Gastroesophageal sphincter (tissue), 4 donors: ENCODE results near the gene HMOX1. TPM values are rescaled to one million over a fixed set of nuclear protein-coding genes. Genes with fewer than 3 reads are reported as not detected.
A peak's percentile ranks its signal among the peaks of the same experiment; 100 is the strongest.

Experiments used
- ATAC-seq: fragments of 150-250 bp; one replicate; pipeline ENCODE4 v1.9.1; 2016; ENCODE audit warnings: mild to moderate bottlenecking, moderate library complexity
- H3K27ac ChIP-seq, 4 donors: fragments of 200-600 bp; sonication (generic) in 3 of 4; 1 replicate in 3 of 4; 2 replicates in 1 of 4; pipeline ENCODE4 v1.5.1; 2016 to 2019
- H3K27me3 ChIP-seq: fragments of 200-600 bp; sonication (generic); one replicate; pipeline ENCODE4 v1.5.1; 2019
- H3K36me3 ChIP-seq, 2 donors: fragments of 200-600 bp; sonication (generic); one replicate each; pipeline ENCODE4 v1.5.1; 2019; ENCODE audit warnings: control low read depth in 1 of 2
- H3K4me1 ChIP-seq, 3 donors: fragments of 200-600 bp; sonication (generic); 1 replicate in 2 of 3; 2 replicates in 1 of 3; pipeline ENCODE4 v1.5.1; 2016 to 2019; ENCODE audit warnings: control low read depth in 2 of 3
- H3K4me3 ChIP-seq, 2 donors: fragments of 200-600 bp; sonication (generic); one replicate each; pipeline ENCODE4 v1.5.1; 2019; ENCODE audit warnings: mild to moderate bottlenecking in 1 of 2, moderate library complexity in 1 of 2
- H3K9me3 ChIP-seq, 3 donors: fragments of 200-600 bp; sonication (generic); one replicate each; pipeline ENCODE4 v1.5.1; 2017 to 2019; ENCODE audit warnings: control low read depth in 2 of 3
- CTCF ChIP-seq, 4 experiments: fragments of 200-600 bp in 2 of 4; fragments of 450-650 bp in 2 of 4; sonication (generic) in 1 of 4; IDR thresholded peaks; one replicate each; pipeline ENCODE4 v1.5.1; 2017 to 2019; ENCODE audit warnings: antibody characterized with exemption in 4 of 4, mild to moderate bottlenecking in 2 of 4, moderate library complexity in 2 of 4
- EP300 ChIP-seq: sonication (generic); formaldehyde crosslinking; IDR thresholded peaks from one replicate; pipeline ENCODE4 v1.6.1; 2017; ENCODE audit warnings: antibody characterized with exemption, mild to moderate bottlenecking
- POLR2A ChIP-seq, 2 donors: fragments of 450-650 bp; IDR thresholded peaks; one replicate each; pipeline ENCODE4 v1.6.1; 2017; ENCODE audit warnings: antibody characterized with exemption in 2 of 2, mild to moderate bottlenecking in 2 of 2, moderate library complexity in 1 of 2
- POLR2AphosphoS5 ChIP-seq: sonication (generic); formaldehyde crosslinking; IDR thresholded peaks from one replicate; pipeline ENCODE4 v1.6.1; 2017; ENCODE audit warnings: antibody characterized with exemption
- whole genome bisulfite sequencing, 2 donors: methylation state at CpG; one replicate each; pipeline ENCODE4 v1.1.5; 2018; ENCODE audit warnings: low coverage in 1 of 2; 5-methylcytosine and 5-hydroxymethylcytosine counted together
- total RNA-seq, 4 donors: library from RNA; depleted of rRNA; stranded (reverse); fragments of >200 nt; gene quantifications; one replicate each; pipeline ENCODE4 v1.1.0, GENCODE V29; 2016

Gene HMOX1
- total RNA-seq, result 100 to 1,000 TPM in 1 of 4 donors, 10 to 100 TPM in 2, 1 to 10 TPM in 1; 3.0 to 317 (median 12.7) TPM

GRCh38 chr22:35380537-35381423 lies at the start of gene HMOX1:
HMOX1 (plus strand) TSS chr22:35381096; CDS start chr22:35381174, 78 bp downstream.
- no peaks in the 10 kb centered on the region for H3K9me3 ChIP-seq
- no peaks in the 10 kb centered on the region for H3K27me3 ChIP-seq
- TF ChIP-seq CTCF (IDR thresholded peaks at IDR 0.05) (peak in 3 of 4 experiments; percentile 7 to 58 (median 22)), POLR2A (IDR thresholded peaks at IDR 0.05) (peak; percentile 84 to 86), EP300 (no peak), POLR2AphosphoS5 (peak; percentile 85)
- ATAC-seq, result peak; percentile 93
- peak within 1 kb of the TSS; percentile 43 to 61 for H3K4me3 ChIP-seq
- H3K36me3 ChIP-seq, result peaks cover 0 to 5% of the 10 kb centered on the region in 2 donors
- H3K4me1 ChIP-seq, result peaks cover 0 to 55% (median 22%) of the 10 kb centered on the region in 3 donors
- peak within 1 kb of the TSS; percentile 54 to 86 (median 84) for H3K27ac ChIP-seq
- WGBS, 2 donors, result 0% methylated on average over 2 of the region's 47 CpGs; no CpG with 5 or more reads in 1 of the 2 donors

- no peaks in the 10 kb centered on the region for H3K9me3 ChIP-seq
- H3K36me3 ChIP-seq, result peaks cover 0 to 100% of the 10 kb centered on the region in 2 donors
- TF ChIP-seq POLR2A (IDR thresholded peaks at IDR 0.05), result no peak
- TF ChIP-seq CTCF (IDR thresholded peaks at IDR 0.05), result no peak
- TF ChIP-seq POLR2AphosphoS5, result no peak
- no peak for TF ChIP-seq EP300
- H3K27ac ChIP-seq, result no peak overlapping the region
- no peak overlapping the region for H3K4me3 ChIP-seq
- peaks cover 0 to 6% (median 0%) of the 10 kb centered on the region in 3 donors for H3K4me1 ChIP-seq
- ATAC-seq, result no peak
- 63 to 82% methylated on average over 5 to 6 of the region's 6 CpGs for WGBS, 2 donors
- H3K27me3 ChIP-seq, result no peaks in the 10 kb centered on the region
These were observed 48.6 kb upstream of the HMOX1 start for GRCh38 chr22:35332278-35332677.

- peaks cover 0 to 6% (median 0%) of the 10 kb centered on the region in 3 donors for H3K4me1 ChIP-seq
- H3K4me3 ChIP-seq, result no peak overlapping the region
- no peaks in the 10 kb centered on the region for H3K27me3 ChIP-seq
- H3K27ac ChIP-seq, result no peak overlapping the region
- TF ChIP-seq POLR2AphosphoS5 (no peak), CTCF (IDR thresholded peaks at IDR 0.05) (no peak), EP300 (no peak), POLR2A (IDR thresholded peaks at IDR 0.05) (no peak)
- H3K9me3 ChIP-seq, result no peaks in the 10 kb centered on the region
- no peak for ATAC-seq
- peaks cover 0 to 100% of the 10 kb centered on the region in 2 donors for H3K36me3 ChIP-seq
- 71% methylated on average over 1 of the region's 7 CpGs; no CpG with 5 or more reads in 1 of the 2 donors for WGBS, 2 donors
These were observed 47.7 kb upstream of the HMOX1 start for GRCh38 chr22:35333220-35333619.

- no peak overlapping the region for H3K4me3 ChIP-seq
- H3K27ac ChIP-seq, result no peak overlapping the region
- H3K9me3 ChIP-seq, result no peaks in the 10 kb centered on the region
- 67 to 72% methylated on average over 1 to 3 of the region's 9 CpGs for WGBS, 2 donors
- no peak for ATAC-seq
- no peak for TF ChIP-seq EP300
- no peak for TF ChIP-seq POLR2A (IDR thresholded peaks at IDR 0.05)
- no peak for TF ChIP-seq POLR2AphosphoS5
- H3K36me3 ChIP-seq, result peaks cover 0 to 100% of the 10 kb centered on the region in 2 donors
- no peaks in the 10 kb centered on the region for H3K27me3 ChIP-seq
- peaks cover 0 to 6% (median 0%) of the 10 kb centered on the region in 3 donors for H3K4me1 ChIP-seq
These were observed 46.9 kb upstream of the HMOX1 start for GRCh38 chr22:35334004-35334403.

GRCh38 chr22:35335468-35335867 lies 45.4 kb upstream of the HMOX1 start:
- no peak for ATAC-seq
- Histone ChIP-seq H3K36me3 (peaks cover 0 to 99% of the 10 kb centered on the region in 2 donors), H3K27ac (no peak overlapping the region), H3K4me1 (peaks cover 0 to 3% (median 0%) of the 10 kb centered on the region in 3 donors), H3K27me3 (no peaks in the 10 kb centered on the region), H3K4me3 (no peak overlapping the region), H3K9me3 (no peaks in the 10 kb centered on the region)
- WGBS, 2 donors, result no CpG with 5 or more reads among the region's 7 CpGs
- TF ChIP-seq POLR2AphosphoS5 (no peak), EP300 (no peak), CTCF (IDR thresholded peaks at IDR 0.05) (no peak), POLR2A (IDR thresholded peaks at IDR 0.05) (no peak)
